Activated CD8-positive, alpha-beta memory T cell treated with anti-CD3 and anti-CD28 coated beads for 4 hours (primary cell): ENCODE data around the gene PPARA.

Experiments used
- DNase-seq, 2 donors: peaks; one replicate each; pipeline ENCODE4 v3.0.0-alpha.2; 2020; ENCODE audit warnings: low read depth in 2 of 2

The PPARA gene

DNA sequence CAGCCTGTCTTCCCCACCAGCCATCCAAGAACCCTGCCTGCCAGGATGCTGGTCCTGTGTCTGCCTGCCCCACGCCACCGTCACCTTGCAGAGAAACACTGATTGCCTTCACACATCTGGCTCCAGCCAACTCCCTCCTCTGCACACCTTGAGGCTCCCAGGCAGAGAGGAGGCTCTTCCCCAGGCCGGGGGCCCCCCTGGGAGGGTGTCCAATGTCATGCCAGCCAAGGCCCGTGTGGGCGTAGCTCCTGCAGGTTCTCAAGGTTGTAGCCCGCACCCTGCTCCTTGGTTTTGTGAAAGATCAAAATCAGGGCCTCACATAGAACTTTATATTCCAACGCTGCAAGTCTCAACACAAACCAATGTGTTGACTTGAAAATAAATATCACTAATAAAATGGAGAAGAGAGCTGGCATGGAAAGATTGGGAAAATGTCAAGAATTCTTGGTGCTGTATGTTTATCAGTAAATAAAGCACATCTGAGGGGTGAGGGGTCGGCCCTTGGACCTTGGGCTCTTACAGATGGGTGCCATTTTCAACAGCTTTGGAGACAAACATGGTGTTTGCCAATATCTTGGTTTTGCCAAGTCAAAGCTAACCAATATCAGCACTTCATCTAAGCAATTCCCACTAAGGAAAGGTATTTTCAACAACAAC lies 6.7 kb upstream of the PPARA start:
- DNase-seq, result no peak

GRCh38 chr22:46145361-46145851 lies 4.9 kb upstream of the PPARA start:
- DNase-seq, result no peak

GRCh38 chr22:46145896-46146295 lies 4.4 kb upstream of the PPARA start:
- DNase-seq, result no peak

DNA sequence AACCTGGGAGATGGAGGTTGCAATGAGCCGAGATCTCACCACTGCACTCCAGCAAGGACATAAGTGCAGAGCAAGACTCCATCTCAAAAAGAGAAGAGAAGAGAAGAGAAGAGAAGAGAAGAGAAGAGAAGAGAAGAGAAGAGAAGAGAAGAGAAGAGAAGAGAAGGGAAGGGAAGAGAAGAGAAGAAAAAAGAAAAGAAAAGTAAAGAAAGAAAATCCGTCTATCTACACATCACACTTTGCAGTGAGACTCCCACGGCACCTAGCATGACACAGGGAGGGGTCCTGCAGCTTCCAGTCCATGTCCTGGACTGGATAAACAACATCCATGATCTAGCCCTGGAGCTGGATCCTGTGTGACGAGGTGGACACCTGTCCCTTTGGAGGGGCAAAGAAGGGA lies 4.0 kb upstream of the PPARA start:
- DNase-seq, result no peak

DNA sequence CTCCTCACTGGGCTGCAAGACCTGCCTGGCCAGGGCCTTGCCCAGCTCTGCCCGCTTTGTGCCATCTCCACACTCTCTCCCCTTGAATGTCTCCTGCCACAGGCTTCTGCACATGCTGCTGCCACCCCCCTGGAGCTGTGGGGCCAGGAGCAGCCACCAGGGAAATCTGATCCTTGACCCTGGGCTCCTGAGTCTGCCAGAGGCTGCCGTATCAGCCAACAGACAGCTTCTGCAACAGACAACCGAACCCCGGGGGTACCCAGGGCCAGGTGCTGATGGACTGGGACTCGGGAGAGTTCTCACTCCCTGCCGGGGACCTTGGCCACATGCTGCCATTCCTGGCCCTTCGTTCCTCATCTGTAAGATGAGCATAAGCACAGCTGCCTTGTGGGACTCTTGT lies 3.3 kb upstream of the PPARA start:
- DNase-seq, result no peak

- no peak for DNase-seq
Observed at GRCh38 chr22:46147471-46148267, 2.7 kb upstream of the PPARA start.

DNA sequence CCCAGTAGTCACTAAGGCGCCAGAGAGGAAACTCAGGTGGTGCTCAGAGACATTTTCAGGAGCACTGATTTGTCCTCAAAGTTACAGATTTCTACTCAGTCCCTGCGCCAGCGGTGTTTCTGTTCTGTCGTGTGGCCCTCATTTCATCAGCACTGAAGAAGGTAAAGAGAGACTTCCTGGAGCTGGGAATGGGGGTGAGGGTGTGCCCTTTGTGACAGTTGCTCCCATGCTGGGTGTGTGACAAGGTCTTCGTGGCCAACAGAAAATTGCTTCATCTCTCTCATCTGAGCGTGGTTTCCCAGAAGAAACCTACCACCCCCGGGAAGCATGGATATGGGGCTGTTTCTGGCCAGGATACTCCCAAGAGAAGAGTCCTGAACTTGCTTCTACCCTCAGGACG lies 2.0 kb upstream of the PPARA start:
- DNase-seq, result no peak

DNA sequence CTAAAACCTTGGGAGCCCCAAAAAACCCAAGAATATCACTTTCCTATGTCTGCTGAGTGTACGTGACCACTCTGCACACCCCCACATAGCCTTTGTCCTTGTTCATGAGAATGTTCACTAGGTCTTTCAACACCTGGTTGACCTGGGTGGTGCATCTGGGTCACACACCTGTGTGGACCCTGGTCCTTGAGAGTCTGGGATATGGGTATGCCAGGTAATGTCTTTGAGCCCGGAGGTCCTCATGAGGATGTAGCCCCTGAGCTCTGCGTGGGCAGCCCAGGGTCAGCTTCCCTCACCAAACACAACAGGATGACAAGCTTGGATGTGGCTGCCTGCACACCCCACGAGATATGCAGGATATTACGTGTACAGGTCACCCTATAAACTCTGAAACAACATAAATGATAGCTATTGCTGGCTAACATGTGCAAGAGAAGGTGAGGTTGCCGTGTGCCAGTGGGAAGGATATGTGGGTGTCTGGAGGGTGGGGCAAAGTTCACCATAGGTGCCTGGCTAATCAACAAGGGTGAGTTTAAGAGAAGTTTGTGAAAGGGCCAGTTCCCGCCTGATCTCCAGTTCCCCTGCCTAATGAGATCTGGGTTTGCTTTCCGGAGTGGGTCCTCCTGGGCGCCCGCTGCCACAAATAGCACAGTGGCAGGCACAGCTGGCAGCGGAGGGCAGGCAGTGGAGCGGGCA lies 1.4 kb upstream of the PPARA start:
- no peak for DNase-seq

DNA sequence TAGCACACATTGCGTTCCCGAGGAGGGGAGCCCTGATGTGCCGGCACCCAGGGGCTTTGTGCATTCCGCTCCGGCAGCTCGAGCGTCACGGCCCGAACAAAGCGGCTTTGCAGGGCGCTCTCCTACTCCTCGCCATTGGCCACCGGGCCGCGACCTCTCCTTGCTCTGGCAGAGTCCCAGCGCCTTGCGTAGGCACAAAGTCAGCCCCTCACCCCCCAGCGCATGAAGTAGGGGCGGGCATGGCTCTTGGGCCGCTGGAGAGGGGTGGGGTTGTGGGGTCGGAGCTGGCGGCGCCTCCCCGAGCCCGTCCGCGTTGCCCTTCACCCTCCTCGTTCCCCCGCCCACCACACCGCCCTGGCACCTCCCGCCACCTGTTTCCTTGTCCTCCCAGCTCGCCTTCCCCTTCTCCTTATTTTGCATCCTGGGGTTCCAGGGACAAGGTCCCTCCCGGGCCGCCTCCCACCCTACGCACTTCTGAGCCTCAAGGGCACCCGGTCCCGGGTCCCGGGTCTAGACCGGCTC lies 753 bp upstream of the PPARA start:
- DNase-seq, result no peak

- peak; percentile 14 to 36 for DNase-seq
Observed at GRCh38 chr22:46150655-46151477, 540 bp downstream of the PPARA start.

- no peak for DNase-seq
Observed at GRCh38 chr22:46153930-46154329, 3.6 kb downstream of the PPARA start.

- DNase-seq, result no peak
Observed at GRCh38 chr22:46156031-46156430, 5.7 kb downstream of the PPARA start.

- DNase-seq, result no peak
Observed at GRCh38 chr22:46158283-46158682, 8.0 kb downstream of the PPARA start.

GRCh38 chr22:46159212-46159611 lies 8.9 kb downstream of the PPARA start:
- no peak for DNase-seq

GRCh38 chr22:46159777-46160176 lies 9.5 kb downstream of the PPARA start:
- DNase-seq, result no peak

DNA sequence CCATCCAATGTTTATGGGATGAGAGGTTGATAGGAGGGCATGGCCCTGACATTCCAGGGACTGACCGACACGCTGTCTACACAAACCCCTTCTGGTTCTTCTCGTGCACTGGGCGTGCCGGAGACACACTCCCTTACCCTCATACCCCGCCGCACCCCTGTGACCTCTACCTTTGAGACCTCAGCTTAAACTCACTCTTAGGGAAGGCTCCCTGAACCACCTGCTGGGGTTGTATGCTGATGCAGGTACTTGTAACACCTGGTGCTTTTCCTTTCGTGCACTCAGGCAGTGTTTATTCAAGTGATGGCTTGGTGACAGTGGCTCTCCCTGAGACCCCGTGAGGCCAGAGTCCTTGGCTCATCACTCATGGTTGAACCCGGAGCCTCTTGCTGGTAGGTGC lies 12.0 kb downstream of the PPARA start:
- no peak for DNase-seq

DNA sequence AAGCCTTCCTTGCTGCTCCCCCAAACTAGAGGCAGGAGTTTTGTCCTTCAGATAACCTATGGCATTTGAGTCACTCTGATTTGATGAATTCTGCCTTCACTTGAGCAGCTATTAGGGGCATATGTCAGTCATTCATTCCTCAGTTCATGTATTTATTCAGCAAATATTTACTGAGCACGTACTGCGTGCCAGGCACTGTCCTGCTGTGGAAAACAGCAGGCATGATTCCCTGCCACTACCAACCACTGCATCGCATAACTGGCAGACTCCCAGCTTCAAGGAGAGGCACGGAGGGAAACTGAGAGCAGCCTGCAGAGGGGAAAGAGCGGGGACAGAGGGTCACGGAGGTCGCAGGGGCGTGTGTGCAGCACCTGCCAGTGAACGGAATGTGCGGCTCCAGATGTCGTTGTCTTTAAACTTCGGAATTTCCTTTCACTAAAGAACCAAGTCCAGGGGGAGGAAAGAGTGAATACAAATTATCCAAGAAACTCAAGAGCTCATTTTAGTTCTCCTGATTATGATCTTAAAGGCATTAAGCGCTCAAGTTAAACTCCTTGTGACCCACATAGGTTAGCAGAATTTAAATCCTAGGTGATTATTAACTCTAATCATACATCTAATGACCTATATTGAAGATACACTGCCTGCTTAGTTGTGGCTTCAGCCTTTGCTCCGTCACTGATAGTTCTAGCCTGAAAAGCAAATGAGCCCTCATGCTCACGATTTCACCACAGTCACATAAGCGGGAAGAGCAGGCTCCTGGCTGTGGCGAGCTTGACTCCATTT lies 12.6 kb downstream of the PPARA start:
- no peak for DNase-seq

DNA sequence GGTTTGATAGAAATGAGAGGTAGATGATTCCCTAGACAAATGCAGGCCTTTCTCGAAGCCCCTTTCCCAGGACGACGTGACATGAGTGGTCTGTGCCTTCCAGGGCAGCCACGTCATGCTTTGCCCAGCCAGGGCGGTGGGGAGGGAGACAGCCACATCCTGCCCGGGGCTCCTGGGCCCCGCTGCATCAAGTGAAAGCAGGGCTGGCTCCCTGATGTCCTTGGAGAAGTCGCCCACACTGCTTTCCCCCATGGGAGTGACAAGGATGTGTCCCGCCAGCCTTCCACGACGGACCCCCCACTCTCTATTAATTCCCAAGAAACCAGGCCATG lies 13.2 kb downstream of the PPARA start:
- DNase-seq, result no peak

GRCh38 chr22:46165977-46166376 lies 15.7 kb downstream of the PPARA start:
- DNase-seq, result no peak

DNA sequence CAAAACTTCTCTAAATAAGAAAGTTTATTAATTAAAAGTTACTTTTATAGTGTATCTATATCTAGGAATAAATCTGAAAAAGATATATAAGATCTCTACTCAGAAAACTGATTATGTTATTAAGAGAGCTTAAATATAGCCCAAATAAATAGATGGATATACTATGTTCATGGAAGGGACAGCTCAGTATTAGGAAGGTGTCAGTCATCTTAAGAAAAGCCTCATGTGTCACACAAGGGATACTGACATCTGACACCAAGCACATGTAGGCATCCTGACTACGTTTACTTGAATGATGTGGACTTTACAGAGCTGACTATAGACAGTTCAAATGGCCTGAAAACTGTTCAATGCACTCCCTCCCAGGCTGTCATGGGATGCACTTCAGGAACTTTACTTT lies 19.3 kb downstream of the PPARA start:
- DNase-seq, result no peak

- DNase-seq, result no peak
Observed at GRCh38 chr22:46171940-46172339, 21.6 kb downstream of the PPARA start.
